Epithelial cell of esophagus (primary cell): ENCODE measurements around the gene SLC22A23.

Source experiments
- DNase-seq: peaks from one replicate; pipeline ENCODE4 v3.0.0; 2010; ENCODE audit warnings: low read depth
- H3K4me3 ChIP-seq: 2 replicates; pipeline ENCODE4 v1.5.1; 2011; ENCODE audit warnings: mild to moderate bottlenecking, low read length, control low read depth
- TF ChIP-seq, protein P1 (sequence below): IDR thresholded peaks from 2 replicates; pipeline ENCODE4 v1.5.1; 2011; ENCODE audit warnings: low read depth, mild to moderate bottlenecking, low read length, control low read depth, inconsistent platforms; ENCODE audit not compliant: insufficient read depth; ENCODE audit errors: missing control alignments

Gene SLC22A23

DNA sequence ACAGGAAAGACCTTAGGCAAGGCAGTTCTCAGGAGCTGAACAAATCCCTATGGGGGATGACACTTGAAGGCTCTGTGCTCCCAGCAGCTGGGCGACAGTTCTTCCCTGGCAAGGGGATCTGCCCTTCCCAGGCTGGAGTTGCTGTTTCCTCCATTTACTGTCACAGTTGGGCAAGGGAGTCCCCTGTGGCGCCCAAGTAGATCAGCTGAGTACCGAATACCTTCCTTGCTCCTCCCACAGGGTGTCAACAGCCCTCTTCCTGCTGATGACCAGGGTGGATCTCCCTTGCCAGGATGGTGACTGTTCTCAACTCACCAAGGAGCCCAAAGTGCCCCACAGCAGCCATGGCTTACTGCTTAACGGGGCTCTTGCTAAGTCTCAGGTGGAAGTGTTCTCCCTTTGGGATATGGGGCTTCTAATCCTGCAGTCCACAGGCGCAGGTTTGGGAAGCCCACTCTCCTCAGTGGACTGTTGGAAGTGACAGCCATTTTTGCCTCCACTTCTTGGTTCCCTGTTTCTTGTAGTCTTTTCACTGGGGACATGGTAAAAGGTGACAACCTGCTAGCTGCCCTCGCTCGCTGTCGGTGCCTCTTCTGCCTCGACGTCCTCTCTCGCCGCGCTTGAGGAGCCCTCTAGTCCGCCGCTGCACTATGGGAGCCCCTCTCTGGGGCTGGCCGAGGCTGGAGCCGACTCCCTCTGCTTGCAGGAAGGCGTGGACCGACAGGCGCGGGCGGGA lies 203.8 kb downstream of the SLC22A23 start:
- no peak for DNase-seq
- H3K4me3 ChIP-seq, result no peak overlapping the region
- TF ChIP-seq, protein P1, sequence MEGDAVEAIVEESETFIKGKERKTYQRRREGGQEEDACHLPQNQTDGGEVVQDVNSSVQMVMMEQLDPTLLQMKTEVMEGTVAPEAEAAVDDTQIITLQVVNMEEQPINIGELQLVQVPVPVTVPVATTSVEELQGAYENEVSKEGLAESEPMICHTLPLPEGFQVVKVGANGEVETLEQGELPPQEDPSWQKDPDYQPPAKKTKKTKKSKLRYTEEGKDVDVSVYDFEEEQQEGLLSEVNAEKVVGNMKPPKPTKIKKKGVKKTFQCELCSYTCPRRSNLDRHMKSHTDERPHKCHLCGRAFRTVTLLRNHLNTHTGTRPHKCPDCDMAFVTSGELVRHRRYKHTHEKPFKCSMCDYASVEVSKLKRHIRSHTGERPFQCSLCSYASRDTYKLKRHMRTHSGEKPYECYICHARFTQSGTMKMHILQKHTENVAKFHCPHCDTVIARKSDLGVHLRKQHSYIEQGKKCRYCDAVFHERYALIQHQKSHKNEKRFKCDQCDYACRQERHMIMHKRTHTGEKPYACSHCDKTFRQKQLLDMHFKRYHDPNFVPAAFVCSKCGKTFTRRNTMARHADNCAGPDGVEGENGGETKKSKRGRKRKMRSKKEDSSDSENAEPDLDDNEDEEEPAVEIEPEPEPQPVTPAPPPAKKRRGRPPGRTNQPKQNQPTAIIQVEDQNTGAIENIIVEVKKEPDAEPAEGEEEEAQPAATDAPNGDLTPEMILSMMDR, result no peak

DNA sequence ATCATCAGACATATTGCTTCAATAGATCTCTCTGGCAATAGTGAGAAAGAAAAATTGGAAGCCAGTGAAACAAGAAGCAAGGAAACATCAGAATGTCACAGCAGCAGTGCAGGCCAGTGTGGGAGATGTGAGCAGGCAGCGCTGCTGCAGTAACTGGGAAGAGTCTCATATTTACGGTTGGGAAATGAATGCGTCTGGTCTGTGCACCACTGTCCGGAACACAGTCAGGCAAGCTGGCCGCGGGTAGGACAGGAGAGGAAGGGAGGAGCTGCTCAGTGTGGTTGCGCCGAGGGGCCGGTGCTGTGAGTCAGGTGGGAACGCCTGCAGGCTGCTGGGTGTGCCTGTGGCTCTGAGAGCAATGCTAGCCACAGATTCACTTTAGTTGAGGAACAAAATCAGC lies 204.5 kb downstream of the SLC22A23 start:
- TF ChIP-seq, protein P1, result no peak
- no peak overlapping the region for H3K4me3 ChIP-seq
- DNase-seq, result peak; percentile 74

DNA sequence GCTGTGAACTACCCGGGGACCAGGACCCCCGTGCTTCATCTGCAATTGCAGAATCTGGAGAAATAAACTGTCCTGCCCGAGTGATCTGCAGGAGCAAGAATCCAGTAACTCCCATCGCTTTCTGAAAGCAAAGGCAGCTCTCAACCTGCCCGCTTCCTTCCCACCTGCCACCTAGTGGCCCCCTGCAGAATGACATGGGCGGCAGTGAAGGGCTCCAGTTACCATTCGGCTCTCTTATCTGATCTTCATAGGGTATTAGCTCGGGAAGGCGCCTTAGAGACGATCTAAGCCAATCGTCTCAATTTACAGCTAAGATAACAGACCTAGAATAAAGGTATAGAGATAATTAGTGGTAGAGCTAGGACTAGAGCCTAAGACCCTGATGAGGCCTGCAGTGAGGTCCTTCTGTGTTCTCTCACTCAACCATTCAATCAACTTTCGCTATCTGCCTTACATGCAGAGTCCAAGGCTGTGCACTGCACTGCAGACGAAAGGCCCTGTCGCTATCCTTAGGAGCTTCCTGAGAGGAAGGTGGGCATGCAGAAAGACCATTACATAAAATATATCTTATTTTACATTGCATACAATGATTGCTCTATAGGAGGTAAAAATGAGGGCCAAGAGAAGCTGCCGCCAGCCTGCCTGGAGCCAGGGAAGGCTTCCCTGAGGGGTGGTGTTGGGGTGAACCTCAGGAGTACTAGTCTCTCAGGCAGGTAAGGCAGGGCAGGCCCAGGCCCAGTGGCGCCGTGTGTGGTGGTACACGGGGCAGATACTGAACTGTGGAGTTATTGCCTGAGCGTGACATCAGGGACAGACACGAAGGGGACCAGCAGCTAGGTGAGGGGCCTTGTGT lies 205.2 kb downstream of the SLC22A23 start:
- TF ChIP-seq, protein P1, result peak; percentile 99
- no peak overlapping the region for H3K4me3 ChIP-seq
- DNase-seq, result peak; percentile 80

DNA sequence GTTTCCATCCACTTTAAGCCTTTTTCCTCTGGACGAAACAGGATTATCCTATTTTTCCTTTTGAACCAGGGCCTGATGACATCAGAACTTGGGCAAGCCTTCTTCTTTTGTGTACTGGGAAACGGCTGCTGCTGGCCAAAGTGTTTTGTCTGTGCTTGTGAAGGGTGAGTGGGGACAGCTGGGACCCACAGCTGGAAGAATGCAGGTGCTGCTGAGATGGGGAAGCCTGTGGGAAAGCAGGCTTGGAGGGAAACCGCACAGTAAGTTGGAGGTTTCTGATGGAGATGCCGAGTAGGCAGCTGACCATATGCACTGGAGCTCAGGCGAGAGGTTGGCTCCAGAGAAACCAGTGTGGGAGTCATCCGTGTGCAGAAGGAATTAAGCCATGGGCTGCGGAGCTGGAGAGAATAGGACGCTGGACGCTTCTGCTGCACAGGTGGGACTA lies 206.6 kb downstream of the SLC22A23 start:
- DNase-seq, result no peak

DNA sequence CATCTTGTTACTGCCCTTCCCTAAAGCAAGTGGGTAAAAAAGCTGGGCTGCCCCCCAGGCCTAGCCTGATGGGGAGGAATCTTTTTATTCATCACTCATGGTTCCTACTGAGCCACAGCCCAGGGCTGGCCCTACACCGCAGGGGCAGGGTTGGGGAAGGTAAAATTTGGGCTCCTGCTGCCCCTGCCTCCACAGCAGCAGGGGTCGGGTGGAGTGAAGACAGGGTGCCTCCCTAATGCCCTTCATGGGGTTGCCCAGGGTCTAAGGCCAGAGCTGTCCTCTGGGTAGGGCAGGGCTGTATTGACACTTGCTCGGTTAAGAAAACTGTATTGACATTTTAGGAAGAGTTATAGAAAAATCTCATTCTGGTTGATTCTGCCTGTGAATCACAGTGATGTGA lies 207.0 kb downstream of the SLC22A23 start:
- H3K4me3 ChIP-seq, result no peak overlapping the region
- no peak for DNase-seq
- TF ChIP-seq, protein P1, result no peak

More for the DNA sequence above, 206.6 kb downstream of the SLC22A23 start:
- TF ChIP-seq, protein P1, result no peak
- H3K4me3 ChIP-seq, result no peak overlapping the region

DNA sequence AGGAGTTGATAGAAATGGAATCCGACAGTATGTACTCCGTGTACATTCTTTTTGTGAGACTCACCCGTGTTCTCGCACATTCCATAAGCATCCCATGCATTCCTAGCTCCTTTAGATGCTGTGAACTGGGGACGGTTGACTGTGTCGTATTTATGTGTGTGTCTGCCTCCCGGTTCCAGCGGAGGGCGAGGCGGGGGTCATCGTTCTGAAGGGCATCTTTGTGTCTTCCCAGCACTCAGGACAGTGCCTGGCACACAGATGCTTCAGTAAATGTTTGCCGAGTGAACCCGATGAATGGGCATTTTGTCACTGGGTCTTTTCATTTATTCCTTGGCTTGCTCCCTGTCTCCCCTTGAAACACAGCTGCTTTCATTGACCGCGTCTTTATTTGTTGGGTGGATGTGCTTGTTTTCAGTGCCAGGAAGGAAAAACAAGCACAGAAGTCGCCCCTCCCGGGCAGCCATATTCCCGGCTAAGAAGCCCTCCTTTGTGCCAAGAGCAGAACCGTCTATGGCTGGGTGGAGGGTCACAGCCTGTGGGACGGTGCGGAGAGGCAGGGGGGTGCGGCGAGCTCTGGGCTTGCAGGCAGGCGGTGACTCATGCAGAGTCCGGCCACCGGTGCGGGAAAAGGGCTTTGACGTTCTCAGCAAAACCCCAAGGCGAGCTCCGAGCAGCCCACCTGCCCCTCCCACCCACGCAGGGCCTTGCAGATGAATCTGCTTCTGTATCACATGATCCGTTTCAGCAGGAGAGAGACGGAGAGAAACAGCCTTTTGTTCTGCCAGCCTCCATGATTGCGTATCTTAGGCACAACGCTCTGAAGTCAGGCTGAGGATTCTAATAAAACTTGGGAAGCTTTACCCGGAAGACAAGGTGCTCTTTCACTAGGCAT lies 209.3 kb downstream of the SLC22A23 start:
- H3K4me3 ChIP-seq, result peak overlapping the region; percentile 28
- TF ChIP-seq, protein P1, result no peak
- peak; percentile 67 for DNase-seq
